Vagina (tissue), 2 donors: ENCODE data around the gene TMOD4.

ENCODE experiments used
- CTCF ChIP-seq, 3 experiments: fragments of 450-650 bp in 2 of 3; fragments of 200-600 bp in 1 of 3; sonication (generic) in 1 of 3; IDR thresholded peaks; one replicate each; pipeline ENCODE4 v1.5.1; 2017 to 2019; ENCODE audit warnings: antibody characterized with exemption in 3 of 3, mild to moderate bottlenecking in 2 of 3, moderate library complexity in 2 of 3
- POLR2A ChIP-seq, 2 donors: fragments of 450-650 bp; IDR thresholded peaks; one replicate each; pipeline ENCODE4 v1.6.1; 2017; ENCODE audit warnings: antibody characterized with exemption in 2 of 2, mild to moderate bottlenecking in 2 of 2, moderate library complexity in 2 of 2
- POLR2AphosphoS5 ChIP-seq, 2 donors: sonication (generic); formaldehyde crosslinking; IDR thresholded peaks; one replicate each; pipeline ENCODE4 v1.9.0; 2017; ENCODE audit warnings: antibody characterized with exemption in 2 of 2, mild to moderate bottlenecking in 2 of 2, low read depth in 1 of 2; ENCODE audit not compliant: insufficient read depth in 1 of 2

GRCh38 chr1:151124763-151125403, 50.9 kb downstream of the TMOD4 start:
- no peak for TF ChIP-seq CTCF (IDR thresholded peaks at IDR 0.05)
- no peak for TF ChIP-seq POLR2A (IDR thresholded peaks at IDR 0.05)
- TF ChIP-seq POLR2AphosphoS5 (IDR thresholded peaks at IDR 0.05; ENCODE audit: insufficient read depth in 1 of 2, low read depth in 1 of 2), result no peak
